Ishikawa (cell line): Measurements from ENCODE around the gene RFC5.

Experiments used
- CEBPB ChIP-seq: IDR thresholded peaks from 2 replicates; pipeline ENCODE4 v1.6.1; 2012
- CREB1 ChIP-seq: IDR thresholded peaks from 2 replicates; pipeline ENCODE4 v1.6.1; 2012; ENCODE audit warnings: low read depth
- EGR1 ChIP-seq: IDR thresholded peaks from 2 replicates; pipeline ENCODE4 v1.6.1; 2012
- EP300 ChIP-seq: IDR thresholded peaks from 2 replicates; pipeline ENCODE4 v1.6.1; 2012; ENCODE audit warnings: borderline replicate concordance
- FOXM1 ChIP-seq: IDR thresholded peaks from 2 replicates; pipeline ENCODE4 v1.6.1; 2012; ENCODE audit warnings: low read depth, borderline replicate concordance
- MAX ChIP-seq: IDR thresholded peaks from 2 replicates; pipeline ENCODE4 v1.6.1; 2012
- NFIC ChIP-seq: IDR thresholded peaks from 2 replicates; pipeline ENCODE4 v1.6.1; 2012
- RAD21 ChIP-seq: IDR thresholded peaks from 2 replicates; pipeline ENCODE4 v1.6.1; 2012; ENCODE audit warnings: low read depth
- REST ChIP-seq: IDR thresholded peaks from 2 replicates; pipeline ENCODE4 v1.6.1; 2012; ENCODE audit warnings: low read depth, mild to moderate bottlenecking
- TAF1 ChIP-seq: IDR thresholded peaks from 2 replicates; pipeline ENCODE4 v1.6.1; 2012; ENCODE audit warnings: low read depth, mild to moderate bottlenecking
- TCF12 ChIP-seq: IDR thresholded peaks from 2 replicates; pipeline ENCODE4 v1.6.1; 2012; ENCODE audit warnings: low read depth
- TEAD4 ChIP-seq: IDR thresholded peaks from 2 replicates; pipeline ENCODE4 v1.6.1; 2012
- YY1 ChIP-seq: IDR thresholded peaks from 2 replicates; pipeline ENCODE4 v1.6.1; 2012; ENCODE audit warnings: low read depth
- ZBTB7A ChIP-seq: IDR thresholded peaks from 2 replicates; pipeline ENCODE4 v1.6.1; 2012; ENCODE audit warnings: low read depth
- TF ChIP-seq, protein P1 (sequence below): IDR thresholded peaks from 2 replicates; pipeline ENCODE4 v1.6.1; 2012

The RFC5 gene

GRCh38 chr12:117986705-117987469 lies 29.6 kb upstream of the RFC5 start:
- TF ChIP-seq FOXM1 (no peak), NFIC (no peak), ZBTB7A (no peak), MAX (no peak), CREB1 (no peak), YY1 (no peak), RAD21 (no peak), TAF1 (no peak), TCF12 (no peak), TEAD4 (no peak), REST (no peak), EGR1 (no peak), CEBPB (no peak)
- TF ChIP-seq, protein P1, sequence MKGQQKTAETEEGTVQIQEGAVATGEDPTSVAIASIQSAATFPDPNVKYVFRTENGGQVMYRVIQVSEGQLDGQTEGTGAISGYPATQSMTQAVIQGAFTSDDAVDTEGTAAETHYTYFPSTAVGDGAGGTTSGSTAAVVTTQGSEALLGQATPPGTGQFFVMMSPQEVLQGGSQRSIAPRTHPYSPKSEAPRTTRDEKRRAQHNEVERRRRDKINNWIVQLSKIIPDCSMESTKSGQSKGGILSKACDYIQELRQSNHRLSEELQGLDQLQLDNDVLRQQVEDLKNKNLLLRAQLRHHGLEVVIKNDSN: no peak

DNA sequence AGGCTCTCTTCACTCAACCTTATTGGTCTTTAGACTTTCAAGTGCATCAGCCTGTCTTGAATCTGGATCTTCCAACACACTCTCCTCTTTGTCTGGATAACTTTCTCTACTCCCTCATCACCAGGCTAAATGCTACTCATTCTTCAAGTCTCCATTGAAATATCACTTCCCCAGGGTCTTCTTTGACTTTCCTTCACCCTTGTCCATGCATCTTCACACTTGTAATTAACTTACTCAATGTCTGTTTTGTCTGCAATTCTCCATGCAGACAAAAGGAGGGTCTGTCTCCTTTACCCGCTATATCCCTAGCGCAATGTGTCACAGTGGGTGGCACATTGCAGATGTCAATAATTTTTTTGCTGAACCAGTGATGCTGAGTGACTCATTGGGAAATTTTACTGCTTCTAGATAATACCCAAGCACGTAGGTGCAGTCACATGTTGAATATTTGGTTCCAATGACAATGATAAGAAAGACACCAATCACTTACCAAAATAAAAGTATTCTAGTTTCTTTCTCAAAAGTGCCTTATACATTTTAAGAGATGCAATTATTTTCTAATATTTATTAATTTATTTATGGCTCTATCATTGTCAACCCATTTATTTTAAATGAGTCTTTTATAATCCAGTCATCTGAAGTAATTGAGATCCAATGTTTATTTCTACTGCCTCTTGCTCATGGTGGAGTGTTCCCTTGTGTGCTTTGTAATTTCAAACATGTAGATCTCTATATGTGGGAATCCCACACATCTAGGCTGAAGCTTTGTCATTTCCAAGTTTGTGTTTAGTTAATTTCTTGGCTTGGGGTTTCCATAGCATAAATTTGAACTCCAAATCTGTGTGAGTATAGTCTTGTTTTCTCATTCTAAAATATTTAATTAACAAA lies 21.7 kb upstream of the RFC5 start:
- TF ChIP-seq, protein P1: no peak
- TF ChIP-seq TAF1 (no peak), EGR1 (no peak), MAX (no peak), REST (no peak), ZBTB7A (no peak)

- no peak for TF ChIP-seq EGR1
- TF ChIP-seq EP300: no peak
- TF ChIP-seq, protein P1: no peak
- no peak for TF ChIP-seq ZBTB7A
These were observed 17.8 kb upstream of the RFC5 start for GRCh38 chr12:117998719-117999118.

DNA sequence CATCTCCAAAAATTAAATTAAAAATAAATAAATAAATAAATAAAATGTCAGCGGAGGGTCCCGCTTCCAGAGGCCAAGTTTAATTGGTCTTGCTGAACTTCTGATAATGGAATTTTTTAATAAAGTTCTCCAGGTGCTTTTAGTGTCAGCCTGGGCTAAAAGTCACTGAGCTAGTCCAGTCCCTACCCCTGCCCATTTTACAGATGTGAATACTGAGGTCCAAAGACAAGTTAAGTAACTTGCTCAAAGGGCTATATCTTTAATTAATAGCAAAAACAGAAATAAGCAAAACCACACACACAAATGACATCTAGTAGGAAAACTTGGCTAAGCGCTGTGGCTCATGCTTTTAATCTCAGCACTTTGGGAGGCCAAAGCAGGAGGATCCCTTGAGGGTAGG lies 5.6 kb upstream of the RFC5 start:
- TF ChIP-seq REST: no peak
- TF ChIP-seq, protein P1: no peak
- TF ChIP-seq TAF1: no peak
- TF ChIP-seq TEAD4: no peak
- no peak for TF ChIP-seq YY1
